Activated CD8-positive, alpha-beta memory T cell treated with anti-CD3 and anti-CD28 coated beads for 36 hours (primary cell): ENCODE results near the gene MPRIP. TPM values are rescaled to one million over a fixed set of nuclear protein-coding genes. Genes with fewer than 3 reads are reported as not detected.

Experiments
- CTCF ChIA-PET: fragments of 350-600 bp; sonication (Branson Sonifier 250); formaldehyde crosslinking; loops from one replicate; lab custom pipeline; 2021; ENCODE audit warnings: antibody characterized with exemption; lab: Charles Lee
- POLR2A ChIA-PET: fragments of 350-600 bp; sonication (Branson Sonifier 250); formaldehyde crosslinking; loops from one replicate; lab custom pipeline; 2021; ENCODE audit warnings: antibody characterized with exemption; lab: Charles Lee
- total RNA-seq, 2 experiments: library from RNA; stranded (reverse); gene quantifications; one replicate each; pipeline ENCODE4 v1.2.3, GENCODE V29; 2021

Gene MPRIP
- total RNA-seq, 2 experiments from 2014 or later: 165 to 172 TPM

DNA sequence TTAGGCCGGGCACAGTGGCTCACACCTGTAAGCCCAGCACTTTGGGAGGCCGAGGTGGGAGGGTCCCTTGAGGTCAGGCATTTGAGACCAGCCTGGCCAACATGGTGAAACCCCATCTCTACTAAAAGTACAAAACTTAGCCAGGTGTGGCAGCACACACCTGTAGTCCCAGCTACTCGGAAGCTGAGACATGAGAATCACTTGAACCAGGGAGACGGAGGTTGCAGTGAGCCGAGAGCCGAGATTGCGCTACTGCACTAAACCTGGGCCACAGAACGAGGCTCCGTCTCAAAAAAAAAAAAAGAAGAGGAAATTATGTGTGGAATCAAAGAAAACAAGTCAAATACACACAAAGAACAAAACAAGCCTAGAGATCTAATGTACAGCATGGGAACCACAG lies 16.1 kb upstream of the MPRIP start:
- ChIA-PET CTCF (no interaction called here), POLR2A (no interaction called here)

DNA sequence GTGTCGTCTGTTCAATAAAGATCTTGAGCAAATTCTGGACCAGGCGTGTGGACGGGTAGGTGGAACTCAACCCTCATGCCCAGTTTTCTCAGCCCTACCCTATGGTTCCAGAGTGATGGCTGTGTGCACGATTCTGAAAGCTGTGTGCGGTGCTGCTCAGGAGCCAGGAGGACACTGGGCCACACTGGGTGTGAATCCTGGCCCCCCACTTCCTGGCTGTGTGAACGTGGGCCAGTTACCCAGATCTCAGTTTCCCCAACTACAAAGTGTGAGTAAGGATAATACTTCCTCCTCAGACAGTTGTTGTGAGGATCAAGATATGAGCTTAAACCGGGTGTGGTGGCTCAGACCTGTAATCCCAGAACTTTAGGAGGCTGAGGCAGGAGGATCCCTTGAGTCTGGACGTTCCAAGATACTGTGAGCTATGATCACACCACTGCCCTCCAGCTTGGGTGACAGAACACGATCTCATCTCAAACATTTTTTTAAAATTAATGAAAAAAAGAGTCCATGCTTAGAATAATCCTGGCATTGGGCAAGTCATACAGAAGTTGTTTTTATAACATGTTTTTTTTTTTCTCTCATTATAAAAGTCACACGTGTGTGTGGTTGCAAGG lies 14.7 kb upstream of the MPRIP start:
- ChIA-PET CTCF (no interaction called here), POLR2A (no interaction called here)

DNA sequence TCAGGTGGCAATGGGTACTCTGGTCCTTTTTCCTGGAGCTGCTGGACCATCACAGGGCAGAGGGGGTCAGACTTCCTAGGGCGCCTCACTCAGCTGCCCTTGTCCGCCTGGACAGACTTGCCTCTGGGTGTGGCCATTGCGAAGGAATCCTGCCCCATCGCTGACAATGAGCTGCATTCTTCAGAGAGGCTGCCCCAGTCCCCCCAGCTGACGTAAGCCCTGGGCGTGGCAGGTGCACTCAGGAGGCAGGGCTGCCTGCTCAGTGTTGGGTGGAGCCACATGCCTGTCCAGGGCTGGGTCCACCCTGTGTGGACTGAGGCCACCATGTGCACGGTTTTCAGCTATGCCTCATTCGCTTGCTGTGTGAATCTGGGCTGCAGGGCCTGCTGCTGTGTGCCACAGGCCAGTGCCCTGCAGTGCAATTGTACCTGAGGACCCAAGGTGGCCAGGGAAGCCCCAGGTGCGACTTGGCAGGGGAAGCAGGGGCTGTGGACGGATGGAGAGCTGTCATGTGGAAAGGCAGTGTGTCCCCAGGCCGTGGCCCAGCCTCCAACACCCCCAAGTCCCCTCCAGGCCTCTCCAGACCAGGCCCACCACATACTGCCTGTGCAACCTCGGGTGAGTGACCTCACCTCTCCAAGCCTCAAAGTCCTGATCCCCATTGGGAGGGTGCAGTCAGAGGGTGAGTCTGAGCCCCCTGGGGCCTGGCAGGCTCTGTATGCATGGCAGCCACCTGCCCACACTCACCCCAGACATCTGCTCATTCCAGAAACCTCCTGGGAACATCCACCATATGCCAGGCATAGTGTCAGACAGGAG lies 14.0 kb upstream of the MPRIP start:
- POLR2A ChIA-PET: no interaction called here
- CTCF ChIA-PET: interaction anchor here (0.6 kb wide), 1 partner anchor 127 kb away, joined by 3 read pairs; no protein-coding TSS in a partner anchor

DNA sequence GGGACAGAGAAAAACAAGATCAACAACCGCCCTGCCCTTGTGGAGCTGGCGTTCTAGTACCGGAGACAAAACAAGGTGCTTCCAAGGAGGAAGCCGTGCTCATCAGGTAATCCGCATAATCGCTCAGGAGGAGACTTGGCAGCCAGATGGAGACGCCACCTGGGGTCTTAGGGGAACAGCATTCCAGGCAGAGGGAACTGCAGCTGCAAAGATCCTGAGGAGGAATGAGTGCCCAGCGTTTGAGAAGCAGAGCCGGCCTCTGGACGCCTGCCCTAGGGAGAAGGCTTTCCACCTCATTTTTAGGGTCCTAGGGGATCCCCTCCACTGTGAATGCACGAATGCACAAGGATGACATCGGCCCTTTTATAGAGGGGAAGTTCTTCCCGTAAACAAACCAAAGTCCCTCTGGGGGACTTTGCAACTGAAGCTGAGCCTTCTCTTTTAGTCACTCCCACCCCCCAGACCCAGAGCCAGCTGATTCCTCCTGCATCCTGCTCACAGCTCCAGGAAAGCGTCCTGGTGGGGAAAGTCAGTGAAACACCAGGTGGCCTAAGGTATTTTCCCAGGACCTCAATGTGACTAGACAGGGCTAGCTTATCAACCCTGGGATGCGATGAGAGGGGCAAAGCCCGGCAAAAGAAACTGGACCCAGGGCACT lies 13.2 kb upstream of the MPRIP start:
- ChIA-PET POLR2A (no interaction called here), CTCF (interaction anchor here (0.6 to 1.0 kb wide), 2 partner anchors 37 to 126 kb away, joined by 3 read pairs; no protein-coding TSS in a partner anchor)

DNA sequence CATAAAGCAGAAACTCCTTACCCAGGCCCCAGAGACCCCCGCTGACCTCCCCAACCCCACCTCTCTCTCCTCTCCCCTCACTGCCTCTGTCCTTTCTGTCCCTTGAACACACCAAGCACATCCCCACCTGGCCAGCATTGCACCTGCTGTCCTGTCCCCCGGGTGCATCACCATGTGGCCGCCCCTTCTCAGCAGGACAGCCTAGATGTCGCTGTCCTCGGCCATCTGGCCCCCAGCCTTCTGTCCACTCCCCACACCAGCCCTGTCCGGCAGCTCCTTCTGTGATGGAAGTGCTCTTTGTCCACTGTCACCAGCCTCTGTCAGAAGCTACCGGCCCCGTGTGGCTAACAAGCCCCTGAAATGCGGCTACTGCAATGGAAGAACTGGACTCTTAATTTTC lies 12.3 kb upstream of the MPRIP start:
- ChIA-PET POLR2A (interaction anchor here (0.6 to 0.8 kb wide), 2 partner anchors 16 to 289 kb away, joined by 4 to 9 read pairs; no protein-coding TSS in a partner anchor), CTCF (interaction anchor here (1.0 kb wide), 1 partner anchor 38 kb away, joined by 3 read pairs; no protein-coding TSS in a partner anchor)

DNA sequence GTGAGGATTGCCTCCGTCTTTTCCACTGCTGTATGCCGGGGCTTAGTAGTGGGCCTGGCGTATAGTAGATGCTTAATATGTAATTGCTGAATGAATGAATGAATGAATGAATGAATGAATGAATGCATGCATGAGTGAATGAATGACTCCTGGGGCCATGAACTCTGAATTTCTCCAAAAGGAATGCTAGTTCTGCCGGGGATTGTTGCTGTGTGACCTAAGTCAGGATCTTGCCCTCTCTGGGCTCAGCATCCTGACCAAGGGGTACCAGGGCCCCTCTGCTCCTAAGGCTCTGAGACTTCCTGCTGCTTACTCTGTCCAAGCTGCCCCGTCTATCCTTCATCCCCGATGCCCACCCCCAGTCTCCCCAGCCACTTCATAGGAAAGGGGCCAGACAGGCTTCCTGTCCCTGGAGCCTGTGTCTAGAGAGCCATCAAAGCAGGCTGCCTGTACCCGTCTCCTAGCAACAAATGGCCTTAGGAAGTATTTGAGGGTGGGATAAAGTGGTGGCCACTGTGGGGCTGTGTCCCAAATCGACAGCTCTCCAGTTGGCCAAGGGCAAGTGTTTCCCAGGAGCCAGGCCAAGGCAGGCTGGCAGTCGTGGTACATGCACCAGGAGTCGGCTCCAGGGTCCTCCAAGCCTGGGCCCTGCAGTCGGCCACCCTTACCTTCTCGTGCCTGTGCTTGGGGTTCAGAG lies 11.6 kb upstream of the MPRIP start:
- POLR2A ChIA-PET: interaction anchor here (0.6 to 0.8 kb wide), 2 partner anchors 15 to 288 kb away, joined by 4 to 9 read pairs; no protein-coding TSS in a partner anchor
- CTCF ChIA-PET: no interaction called here

DNA sequence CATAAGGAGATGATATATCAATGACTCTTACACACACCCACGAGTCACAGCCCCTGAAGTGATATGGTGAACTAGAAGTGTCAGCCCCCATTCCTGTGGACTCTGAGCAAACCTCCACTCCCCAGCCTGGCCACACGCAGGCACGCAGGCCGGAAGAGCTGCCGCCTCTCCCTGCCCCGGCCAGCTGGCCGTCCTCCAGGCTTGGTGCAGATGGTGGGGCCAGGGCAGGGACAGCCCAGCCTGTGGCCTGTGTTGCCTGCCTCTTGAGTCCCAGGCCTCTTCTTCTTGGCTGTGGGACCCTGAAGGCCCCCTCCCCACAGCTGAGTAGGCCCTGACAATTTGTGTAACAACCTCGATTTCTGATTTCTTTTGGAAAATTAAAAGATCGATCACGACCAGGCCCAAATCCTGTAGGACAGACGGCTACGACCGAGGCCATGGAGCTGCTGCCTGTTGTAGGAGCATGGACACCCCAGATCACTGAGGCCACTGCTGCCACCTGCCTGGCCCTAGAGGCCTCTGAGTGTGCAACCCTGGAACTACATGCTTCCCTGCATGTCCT lies 10.0 kb upstream of the MPRIP start:
- POLR2A ChIA-PET: no interaction called here
- CTCF ChIA-PET: no interaction called here

DNA sequence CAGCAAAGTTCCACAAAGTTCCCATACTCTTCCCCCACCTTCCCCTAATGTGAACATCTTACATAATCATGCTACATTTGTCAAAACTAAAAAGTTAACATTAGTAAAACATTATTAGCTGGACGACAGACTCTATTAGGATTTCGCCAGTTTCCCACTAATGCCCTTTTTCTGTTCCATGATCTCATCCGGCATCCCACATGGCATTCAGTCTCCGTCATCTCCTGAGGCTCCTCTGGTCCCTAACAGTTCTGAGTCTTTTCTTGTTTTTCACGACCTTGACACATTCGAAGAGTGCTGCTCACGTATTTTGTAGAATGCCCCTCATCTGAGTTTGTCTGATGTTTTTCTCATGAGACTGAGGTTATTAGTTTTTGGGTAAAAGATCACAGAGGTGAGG lies 8.8 kb upstream of the MPRIP start:
- CTCF ChIA-PET: interaction anchor here (1.2 kb wide), 1 partner anchor 32 kb away, joined by 4 read pairs; no protein-coding TSS in a partner anchor
- POLR2A ChIA-PET: no interaction called here

DNA sequence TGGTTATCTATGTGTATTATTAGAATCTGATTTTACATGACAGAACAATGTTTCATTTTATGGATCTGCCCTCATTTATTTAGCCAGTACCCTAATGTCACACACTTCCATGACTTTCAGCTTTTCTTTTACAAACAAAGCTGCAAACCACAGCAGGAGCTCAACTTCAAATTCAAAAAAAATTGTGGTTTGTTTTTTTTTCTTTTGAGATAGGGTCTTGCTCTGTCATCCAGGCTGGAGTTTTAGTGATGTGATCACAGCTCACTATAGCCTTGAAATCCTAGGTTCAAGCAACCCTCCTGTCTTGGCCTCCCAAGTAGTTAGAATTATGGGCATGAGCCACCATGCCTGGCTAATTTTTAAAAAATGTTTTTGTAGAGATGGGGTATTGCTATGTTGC lies 8.2 kb upstream of the MPRIP start:
- ChIA-PET CTCF (interaction anchor here (1.2 kb wide), 1 partner anchor 33 kb away, joined by 4 read pairs; no protein-coding TSS in a partner anchor), POLR2A (interaction anchor here (0.7 kb wide), 1 partner anchor 875 kb away, joined by 3 read pairs; no protein-coding TSS in a partner anchor)

DNA sequence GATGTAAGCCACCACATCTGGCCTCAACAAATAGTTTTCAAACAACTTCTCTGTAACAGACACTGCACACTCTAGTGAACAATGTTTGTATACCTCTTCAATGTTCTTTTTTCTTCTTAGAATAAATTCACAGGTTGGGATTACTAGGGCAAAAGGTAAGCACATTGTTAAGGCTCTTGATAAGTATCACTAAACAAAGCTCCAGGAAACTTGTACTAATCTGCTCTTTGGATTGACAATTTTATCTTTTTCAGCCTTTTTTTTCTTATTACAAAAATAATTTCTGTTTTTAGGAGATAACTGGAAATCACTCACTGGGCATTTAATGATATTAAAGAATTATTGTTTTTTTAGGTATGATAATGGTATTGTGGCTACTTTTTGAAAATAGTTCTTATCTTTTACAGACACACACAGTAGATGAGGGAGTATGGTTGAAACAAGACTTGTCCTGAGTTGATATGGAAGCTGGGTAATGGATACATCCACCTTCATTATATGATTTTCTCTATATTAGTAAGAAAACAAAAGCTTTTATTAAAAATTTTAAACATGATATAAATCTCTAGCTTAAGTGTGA lies 7.7 kb upstream of the MPRIP start:
- ChIA-PET POLR2A (interaction anchor here (0.7 kb wide), 1 partner anchor 876 kb away, joined by 3 read pairs; no protein-coding TSS in a partner anchor), CTCF (interaction anchor here (1.2 to 1.8 kb wide), 2 partner anchors 33 to 35 kb away, joined by 4 read pairs; no protein-coding TSS in a partner anchor)

DNA sequence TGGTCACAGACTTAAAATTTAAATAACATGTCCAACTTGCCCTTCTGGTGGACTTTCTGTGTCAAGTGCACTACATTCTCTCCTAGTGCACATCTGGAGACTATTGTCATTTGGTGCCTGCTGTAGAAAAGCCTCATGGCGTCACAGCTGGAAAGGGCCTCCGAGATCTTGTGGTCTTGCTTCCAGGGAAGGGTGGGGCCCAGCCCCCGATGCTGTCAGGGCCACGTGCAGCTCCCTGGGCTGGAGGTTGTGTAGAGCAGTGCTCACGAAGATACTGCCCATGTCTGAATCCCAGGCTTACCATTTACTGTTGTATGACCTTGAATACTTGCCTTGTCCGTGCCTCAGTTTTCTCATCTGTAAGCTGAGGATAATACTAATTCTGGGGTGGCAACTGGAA lies 6.8 kb upstream of the MPRIP start:
- ChIA-PET CTCF (interaction anchor here (1.8 kb wide), 1 partner anchor 36 kb away, joined by 4 read pairs; no protein-coding TSS in a partner anchor), POLR2A (no interaction called here)

DNA sequence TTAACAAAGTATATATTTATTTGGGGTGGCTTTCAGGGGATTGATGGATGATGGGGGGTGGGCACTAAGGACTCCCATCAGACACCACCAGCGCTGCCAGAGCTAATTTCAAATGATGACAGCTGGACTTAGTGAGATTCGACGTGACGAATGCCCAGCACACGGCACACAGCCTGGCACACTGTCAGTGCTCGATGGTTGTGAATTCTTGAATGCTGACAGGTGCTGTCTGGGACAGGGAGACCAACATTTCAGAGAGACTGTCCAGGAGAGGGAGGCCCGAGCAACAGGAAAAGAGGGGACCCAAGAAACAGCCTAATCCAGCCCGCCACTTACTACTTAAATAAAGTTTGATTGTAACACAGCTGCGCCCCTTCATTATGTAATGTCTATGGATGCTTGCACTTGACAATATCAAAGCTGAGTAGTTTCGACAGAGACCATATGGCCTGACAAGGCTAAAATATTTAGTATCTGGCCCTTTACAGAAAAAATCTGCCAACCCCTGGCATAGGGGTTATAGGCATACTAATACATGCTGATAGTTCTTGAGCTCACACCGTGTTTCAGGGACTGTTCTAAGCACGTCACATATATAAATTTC lies 6.2 kb upstream of the MPRIP start:
- ChIA-PET POLR2A (no interaction called here), CTCF (interaction anchor here (0.5 to 1.8 kb wide), 2 partner anchors 37 to 176 kb away, joined by 3 to 4 read pairs; no protein-coding TSS in a partner anchor)

DNA sequence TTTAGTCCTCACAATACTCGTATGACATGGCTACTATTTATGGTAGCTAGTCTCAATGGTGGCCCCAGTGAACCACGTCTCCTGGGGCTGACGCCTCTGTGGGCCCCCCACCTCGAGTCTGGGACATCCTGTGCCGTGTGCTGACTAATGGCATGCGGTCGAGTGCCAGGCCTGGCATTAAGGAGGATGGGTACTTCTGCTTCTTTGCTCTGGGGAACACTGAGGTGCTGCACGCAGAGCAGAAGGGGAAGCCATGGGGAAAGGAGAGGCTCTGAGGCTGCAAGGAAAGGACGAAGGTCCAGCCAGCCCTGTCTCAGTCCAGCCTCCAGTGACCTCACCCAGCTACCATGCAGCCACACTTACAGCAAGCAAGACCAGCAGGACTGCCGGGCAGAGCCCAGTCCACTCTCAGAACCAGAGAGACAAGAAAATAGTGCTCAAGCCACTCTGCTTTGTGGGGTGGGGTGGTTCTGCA lies 5.7 kb upstream of the MPRIP start:
- CTCF ChIA-PET: interaction anchor here (0.5 kb wide), 1 partner anchor 176 kb away, joined by 3 read pairs; no protein-coding TSS in a partner anchor
- POLR2A ChIA-PET: no interaction called here

DNA sequence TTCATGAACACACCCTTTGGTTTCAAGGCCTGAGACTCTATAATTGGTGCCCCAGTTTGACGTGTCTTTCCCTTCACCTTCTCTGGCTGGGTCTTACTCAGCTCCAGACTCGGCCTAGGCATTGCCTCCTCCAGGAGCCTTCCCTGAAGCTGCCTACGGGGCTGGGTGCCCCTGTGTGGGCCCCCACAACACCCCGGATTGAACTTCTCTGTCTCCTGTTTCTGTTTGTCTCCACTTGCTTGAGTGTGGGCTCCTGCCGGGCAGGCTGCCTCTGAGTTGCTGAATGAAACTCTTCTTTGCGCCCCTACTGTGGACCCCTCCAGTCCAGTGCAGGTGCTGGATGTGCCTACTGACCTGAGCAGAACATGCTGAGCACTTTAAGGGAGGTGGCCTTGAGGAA lies 2.3 kb upstream of the MPRIP start:
- ChIA-PET CTCF (no interaction called here), POLR2A (no interaction called here)

DNA sequence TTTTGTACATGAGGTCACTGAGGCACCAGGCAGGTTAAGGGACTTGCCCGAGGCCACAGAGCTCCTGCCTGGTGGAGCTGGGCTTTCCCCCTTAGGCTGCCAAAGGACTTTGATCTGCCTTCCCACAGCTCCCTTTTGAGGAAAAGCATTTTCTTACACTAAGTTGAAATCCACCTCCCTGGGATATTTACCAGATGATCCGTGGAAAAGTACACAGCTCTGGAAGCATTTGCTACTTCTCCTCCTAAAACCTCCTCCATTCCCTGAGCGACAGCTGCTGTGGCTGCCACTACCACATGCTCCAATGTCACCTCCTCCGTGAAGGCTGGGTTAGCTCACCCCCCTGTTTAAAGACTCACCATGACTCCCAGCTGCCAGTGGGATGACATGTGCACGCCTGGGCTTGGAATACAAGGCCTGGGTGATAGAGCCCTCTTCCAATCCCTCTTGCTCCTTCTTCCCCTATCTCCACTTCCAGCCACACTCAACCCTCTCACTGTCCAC lies 1.2 kb upstream of the MPRIP start:
- CTCF ChIA-PET: no interaction called here
- POLR2A ChIA-PET: no interaction called here

DNA sequence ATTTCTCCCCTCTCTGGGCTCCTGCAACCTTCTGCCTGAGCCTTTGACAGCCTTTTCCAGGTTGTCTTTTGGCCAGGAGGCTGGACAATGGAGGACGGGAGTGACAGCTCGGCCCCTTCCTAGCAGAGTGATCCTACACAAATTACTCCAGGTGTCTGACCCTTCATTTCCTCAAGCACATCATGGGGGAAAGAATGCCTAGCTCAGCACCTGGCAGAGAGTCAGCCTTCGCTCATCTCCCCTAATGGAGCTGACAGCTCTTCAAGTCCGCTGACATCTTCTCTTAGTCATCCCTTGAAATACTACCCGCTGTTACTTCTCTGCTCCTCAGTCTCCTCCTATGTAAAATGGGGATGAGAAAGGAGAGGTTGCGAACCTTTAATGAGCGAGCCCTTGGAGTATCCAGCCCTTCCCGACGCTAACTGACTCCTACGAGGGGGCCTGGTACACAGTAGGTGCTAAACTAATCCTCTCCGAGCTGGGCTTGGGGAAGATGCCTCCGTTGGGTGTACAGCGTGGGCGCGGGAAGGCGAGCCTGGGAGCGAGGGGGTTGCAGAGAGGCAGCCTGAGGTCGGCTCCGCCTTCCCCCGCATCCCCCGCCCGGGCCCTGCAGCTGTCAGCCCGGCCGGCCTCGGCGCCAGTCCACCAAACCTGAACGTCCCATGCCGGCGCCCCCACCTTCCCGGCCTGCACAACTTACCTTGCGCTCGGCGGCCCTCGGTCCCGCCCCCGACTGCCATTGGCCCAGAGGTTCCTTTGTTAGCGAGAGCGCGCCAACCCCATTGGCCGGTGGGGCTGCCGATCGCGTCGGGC lies 480 bp upstream of the MPRIP start:
- ChIA-PET CTCF (no interaction called here), POLR2A (interaction anchor here (1.0 kb wide), 1 partner anchor 78 kb away, joined by 3 read pairs; no protein-coding TSS in a partner anchor)
